Lower leg skin (tissue), 3 donors: ENCODE results near the gene PPFIBP2.

Experiments used
- POLR2A ChIP-seq, 2 donors: fragments of 450-650 bp; IDR thresholded peaks; one replicate each; pipeline ENCODE4 v1.6.1; 2016 to 2017; ENCODE audit warnings: antibody characterized with exemption in 2 of 2, mild to moderate bottlenecking in 1 of 2, moderate library complexity in 1 of 2
- TF ChIP-seq, protein P1 (sequence below), 3 donors: fragments of 450-650 bp; IDR thresholded peaks; one replicate each; pipeline ENCODE4 v1.5.1; 2016; ENCODE audit warnings: antibody characterized with exemption in 3 of 3, mild to moderate bottlenecking in 3 of 3, moderate library complexity in 2 of 3

- TF ChIP-seq, protein P1, sequence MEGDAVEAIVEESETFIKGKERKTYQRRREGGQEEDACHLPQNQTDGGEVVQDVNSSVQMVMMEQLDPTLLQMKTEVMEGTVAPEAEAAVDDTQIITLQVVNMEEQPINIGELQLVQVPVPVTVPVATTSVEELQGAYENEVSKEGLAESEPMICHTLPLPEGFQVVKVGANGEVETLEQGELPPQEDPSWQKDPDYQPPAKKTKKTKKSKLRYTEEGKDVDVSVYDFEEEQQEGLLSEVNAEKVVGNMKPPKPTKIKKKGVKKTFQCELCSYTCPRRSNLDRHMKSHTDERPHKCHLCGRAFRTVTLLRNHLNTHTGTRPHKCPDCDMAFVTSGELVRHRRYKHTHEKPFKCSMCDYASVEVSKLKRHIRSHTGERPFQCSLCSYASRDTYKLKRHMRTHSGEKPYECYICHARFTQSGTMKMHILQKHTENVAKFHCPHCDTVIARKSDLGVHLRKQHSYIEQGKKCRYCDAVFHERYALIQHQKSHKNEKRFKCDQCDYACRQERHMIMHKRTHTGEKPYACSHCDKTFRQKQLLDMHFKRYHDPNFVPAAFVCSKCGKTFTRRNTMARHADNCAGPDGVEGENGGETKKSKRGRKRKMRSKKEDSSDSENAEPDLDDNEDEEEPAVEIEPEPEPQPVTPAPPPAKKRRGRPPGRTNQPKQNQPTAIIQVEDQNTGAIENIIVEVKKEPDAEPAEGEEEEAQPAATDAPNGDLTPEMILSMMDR (IDR thresholded peaks at IDR 0.05): no peak
- TF ChIP-seq POLR2A (IDR thresholded peaks at IDR 0.05): no peak
Measured at GRCh38 chr11:7490535-7490934, 23.3 kb upstream of the PPFIBP2 start.
